WERI-Rb-1 (cell line): ENCODE results near the gene STH.

Source experiments
- DNase-seq: peaks from one replicate; pipeline ENCODE4 v3.0.0-alpha.2; 2020
- H3K27ac ChIP-seq: fragments of 250-450 bp; sonication (Bioruptor Pico); 2 replicates; pipeline ENCODE4 v1.5.1; 2020; ENCODE audit warnings: mild to moderate bottlenecking, moderate library complexity
- H3K27me3 ChIP-seq: fragments of 250-450 bp; sonication (Bioruptor Pico); 2 replicates; pipeline ENCODE4 v1.5.1; 2021; ENCODE audit warnings: mild to moderate bottlenecking, low read depth, moderate library complexity; ENCODE audit not compliant: insufficient read depth, severe bottlenecking
- H3K36me3 ChIP-seq: fragments of 250-450 bp; sonication (Bioruptor Pico); 2 replicates; pipeline ENCODE4 v1.5.1; 2020; ENCODE audit warnings: mild to moderate bottlenecking, moderate library complexity
- H3K4me3 ChIP-seq: 2 replicates; pipeline ENCODE4 v1.5.1; 2011; ENCODE audit warnings: low read depth, mild to moderate bottlenecking, control low read depth, low read length
- H3K9me3 ChIP-seq: fragments of 250-450 bp; sonication (Bioruptor Pico); 2 replicates; pipeline ENCODE4 v1.5.1; 2021; ENCODE audit warnings: mild to moderate bottlenecking, moderate library complexity; ENCODE audit not compliant: severe bottlenecking
- CTCF ChIP-seq: IDR thresholded peaks from 2 replicates; pipeline ENCODE4 v1.5.1; 2011; ENCODE audit warnings: low read depth, mild to moderate bottlenecking, control low read depth, inconsistent platforms, low read length

The STH gene

GRCh38 chr17:45977506-45977824 lies 21.6 kb upstream of the STH start:
- H3K27ac ChIP-seq = no peak overlapping the region
- H3K4me3 ChIP-seq = no peak overlapping the region
- TF ChIP-seq CTCF = no peak
- no peaks in the 10 kb centered on the region for H3K9me3 ChIP-seq
- DNase-seq = no peak
- H3K27me3 ChIP-seq = no peaks in the 10 kb centered on the region
- H3K36me3 ChIP-seq = no peaks in the 10 kb centered on the region

- no peak for TF ChIP-seq CTCF
- Histone ChIP-seq H3K27me3 (no peaks in the 10 kb centered on the region), H3K4me3 (no peak overlapping the region), H3K36me3 (no peaks in the 10 kb centered on the region), H3K27ac (no peak overlapping the region), H3K9me3 (no peaks in the 10 kb centered on the region)
- no peak for DNase-seq
These were observed 20.9 kb upstream of the STH start for GRCh38 chr17:45977976-45978626.

- no peak for TF ChIP-seq CTCF
- DNase-seq = no peak
- Histone ChIP-seq H3K4me3 (no peak overlapping the region), H3K27ac (no peak overlapping the region), H3K27me3 (no peaks in the 10 kb centered on the region), H3K9me3 (no peaks in the 10 kb centered on the region), H3K36me3 (no peaks in the 10 kb centered on the region)
These were observed 19.9 kb upstream of the STH start for GRCh38 chr17:45979137-45979536.

- Histone ChIP-seq H3K27me3 (no peaks in the 10 kb centered on the region), H3K4me3 (no peak overlapping the region), H3K9me3 (no peaks in the 10 kb centered on the region), H3K27ac (no peak overlapping the region), H3K36me3 (no peaks in the 10 kb centered on the region)
- no peak for DNase-seq
- no peak for TF ChIP-seq CTCF
These were observed 18.2 kb upstream of the STH start for GRCh38 chr17:45980855-45981254.

GRCh38 chr17:45981306-45981705 lies 17.7 kb upstream of the STH start:
- no peak overlapping the region for H3K27ac ChIP-seq
- TF ChIP-seq CTCF = no peak
- no peaks in the 10 kb centered on the region for H3K27me3 ChIP-seq
- H3K36me3 ChIP-seq = no peaks in the 10 kb centered on the region
- no peak for DNase-seq
- H3K4me3 ChIP-seq = no peak overlapping the region
- H3K9me3 ChIP-seq = no peaks in the 10 kb centered on the region
